Endodermal cell (in vitro differentiated cells): ENCODE measurements around the gene PRSS37. TPM values are rescaled to one million over a fixed set of nuclear protein-coding genes. Genes with fewer than 3 reads are reported as not detected.

Experiments
- DNase-seq: peaks from one replicate; pipeline ENCODE4 v3.0.0-alpha.2; 2017
- H3K27ac ChIP-seq: 2 replicates; pipeline ENCODE4 v1.5.1; 2013; ENCODE audit warnings: mild to moderate bottlenecking, low read depth, low read length, moderate library complexity
- H3K27me3 ChIP-seq: 2 replicates; pipeline ENCODE4 v1.6.1; 2013; ENCODE audit warnings: mild to moderate bottlenecking, low read length, moderate library complexity; ENCODE audit not compliant: insufficient read depth, control insufficient read depth, poor library complexity, severe bottlenecking
- H3K36me3 ChIP-seq: 2 replicates; pipeline ENCODE4 v1.7.0; 2013; ENCODE audit warnings: mild to moderate bottlenecking, low read length, moderate library complexity; ENCODE audit not compliant: control insufficient read depth, insufficient read depth
- H3K4me1 ChIP-seq: one replicate; pipeline ENCODE4 v1.7.0; 2013; ENCODE audit warnings: low read length; ENCODE audit not compliant: control insufficient read depth, insufficient read depth
- H3K4me3 ChIP-seq: 2 replicates; pipeline ENCODE4 v1.5.1; 2013; ENCODE audit warnings: mild to moderate bottlenecking, low read length, moderate library complexity
- H3K9ac ChIP-seq: 2 replicates; pipeline ENCODE4 v1.6.1; 2013; ENCODE audit warnings: mild to moderate bottlenecking, low read length, moderate library complexity; ENCODE audit not compliant: poor library complexity, severe bottlenecking; ENCODE audit errors: extremely low read depth
- H3K9me3 ChIP-seq: 2 replicates; pipeline ENCODE4 v1.6.1; 2013; ENCODE audit warnings: mild to moderate bottlenecking, low read length, moderate library complexity; ENCODE audit not compliant: control insufficient read depth
- H3K27ac Mint-ChIP-seq: 2 replicates; pipeline ENCODE4 v1.8.0; 2020; ENCODE audit warnings: mixed read lengths
- H3K27me3 Mint-ChIP-seq: 2 replicates; pipeline ENCODE4 v1.8.0; 2021; ENCODE audit warnings: mild to moderate bottlenecking, mixed read lengths; ENCODE audit not compliant: insufficient read depth
- H3K36me3 Mint-ChIP-seq: 2 replicates; pipeline ENCODE4 v1.8.0; 2020; ENCODE audit warnings: low read depth, mixed read lengths
- H3K4me1 Mint-ChIP-seq: 2 replicates; pipeline ENCODE4 v1.8.0; 2020; ENCODE audit warnings: mixed read lengths
- H3K4me3 Mint-ChIP-seq: 2 replicates; pipeline ENCODE4 v1.8.0; 2020; ENCODE audit warnings: mild to moderate bottlenecking, moderate library complexity, mixed read lengths
- H3K9me3 Mint-ChIP-seq: 2 replicates; pipeline ENCODE4 v1.8.0; 2020; ENCODE audit warnings: mild to moderate bottlenecking, mixed read lengths
- WGBS, 2 experiments: methylation state at CpG; one replicate each; pipeline versions ENCODE4 v1.1.5 to v1.1.7; 2013; ENCODE audit warnings: missing lambda C conversion rate in 2 of 2, mixed read lengths in 1 of 2; ENCODE audit not compliant: insufficient coverage in 1 of 2, insufficient read length in 1 of 2; 5-methylcytosine and 5-hydroxymethylcytosine counted together
- total RNA-seq, 2 donors: library from RNA; stranded (reverse); fragmentation: NEBNext Ultra II Directional in 1 of 2; extraction: Animal tissue kit (Norgen Biotek cat#: 25700) in 1 of 2; gene quantifications; 2 replicates in 1 of 2; 3 replicates in 1 of 2; pipeline ENCODE4 v1.2.1, GENCODE V29; 2021
- TF ChIP-seq, protein P1 (sequence below): fragments of 200-600 bp; sonication (generic); conservative IDR thresholded peaks from 2 replicates; pipeline ENCODE4 v1.5.0; 2021; ENCODE audit warnings: antibody characterized with exemption, mild to moderate bottlenecking

PRSS37 gene
- total RNA-seq, 2 donors from 2014 or later = not detected

DNA sequence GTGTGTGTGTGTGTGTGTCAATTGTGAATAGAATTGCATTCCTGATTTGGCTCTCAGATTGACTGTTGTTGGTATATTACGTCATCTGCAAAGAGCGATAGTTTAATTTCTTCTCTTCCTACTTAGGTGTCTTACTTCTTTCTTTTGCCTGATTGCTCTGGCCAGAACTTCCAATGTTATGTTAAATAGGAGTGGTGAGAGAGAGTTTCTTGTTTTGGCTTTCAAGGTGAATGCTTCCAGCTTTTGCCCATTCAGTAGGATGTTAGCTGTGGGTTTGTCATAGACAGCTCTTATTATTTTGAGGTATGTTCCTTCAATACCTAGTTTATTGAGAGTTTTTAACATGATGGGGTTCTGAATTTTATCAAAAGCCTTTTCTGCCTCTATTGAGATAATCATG, 34.2 kb upstream of the PRSS37 start:
- H3K27ac ChIP-seq = no peak overlapping the region
- H3K9ac ChIP-seq = no peak overlapping the region
- no peak overlapping the region for H3K4me3 ChIP-seq
- Mint-ChIP-seq H3K27ac (no peak overlapping the region), H3K36me3 (no peaks in the 10 kb centered on the region), H3K9me3 (peaks cover under 1% of the 10 kb centered on the region), H3K27me3 (no peaks in the 10 kb centered on the region), H3K4me1 (peaks cover 3% of the 10 kb centered on the region), H3K4me3 (no peak overlapping the region)
- H3K9me3 ChIP-seq = no peaks in the 10 kb centered on the region
- H3K36me3 ChIP-seq = no peaks in the 10 kb centered on the region
- 100% methylated on average over 2 of the region's 2 CpGs; no CpG with 5 or more reads in 1 of the 2 experiments for WGBS, 2 experiments
- TF ChIP-seq, protein P1, sequence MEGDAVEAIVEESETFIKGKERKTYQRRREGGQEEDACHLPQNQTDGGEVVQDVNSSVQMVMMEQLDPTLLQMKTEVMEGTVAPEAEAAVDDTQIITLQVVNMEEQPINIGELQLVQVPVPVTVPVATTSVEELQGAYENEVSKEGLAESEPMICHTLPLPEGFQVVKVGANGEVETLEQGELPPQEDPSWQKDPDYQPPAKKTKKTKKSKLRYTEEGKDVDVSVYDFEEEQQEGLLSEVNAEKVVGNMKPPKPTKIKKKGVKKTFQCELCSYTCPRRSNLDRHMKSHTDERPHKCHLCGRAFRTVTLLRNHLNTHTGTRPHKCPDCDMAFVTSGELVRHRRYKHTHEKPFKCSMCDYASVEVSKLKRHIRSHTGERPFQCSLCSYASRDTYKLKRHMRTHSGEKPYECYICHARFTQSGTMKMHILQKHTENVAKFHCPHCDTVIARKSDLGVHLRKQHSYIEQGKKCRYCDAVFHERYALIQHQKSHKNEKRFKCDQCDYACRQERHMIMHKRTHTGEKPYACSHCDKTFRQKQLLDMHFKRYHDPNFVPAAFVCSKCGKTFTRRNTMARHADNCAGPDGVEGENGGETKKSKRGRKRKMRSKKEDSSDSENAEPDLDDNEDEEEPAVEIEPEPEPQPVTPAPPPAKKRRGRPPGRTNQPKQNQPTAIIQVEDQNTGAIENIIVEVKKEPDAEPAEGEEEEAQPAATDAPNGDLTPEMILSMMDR = no peak
- H3K27me3 ChIP-seq = no peaks in the 10 kb centered on the region
- no peak for DNase-seq
- no peaks in the 10 kb centered on the region for H3K4me1 ChIP-seq

DNA sequence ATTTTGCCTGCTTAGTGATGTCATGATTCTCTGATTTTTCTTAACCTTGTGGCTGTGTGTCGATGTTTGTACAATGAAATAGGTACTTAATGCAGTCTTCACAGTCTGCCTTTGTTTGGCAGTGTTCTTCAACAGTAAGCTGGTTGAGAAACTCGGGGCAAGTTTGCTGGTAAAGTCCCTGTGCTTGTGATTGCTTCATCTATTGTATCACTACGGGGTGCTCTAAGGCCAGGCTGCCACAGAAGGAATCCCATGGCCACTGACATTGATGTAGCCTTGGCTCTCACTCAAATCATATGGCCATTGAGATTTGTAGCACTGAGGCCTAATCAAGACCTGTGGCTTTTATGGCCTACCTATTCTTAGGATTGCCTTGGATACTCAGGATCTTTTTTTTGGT, 33.5 kb upstream of the PRSS37 start:
- no peak overlapping the region for H3K9ac ChIP-seq
- H3K4me3 Mint-ChIP-seq = no peak overlapping the region
- no peaks in the 10 kb centered on the region for H3K27me3 ChIP-seq
- H3K27ac ChIP-seq = no peak overlapping the region
- no peak for DNase-seq
- no peaks in the 10 kb centered on the region for H3K4me1 ChIP-seq
- no peak overlapping the region for H3K27ac Mint-ChIP-seq
- no peaks in the 10 kb centered on the region for H3K36me3 ChIP-seq
- H3K9me3 ChIP-seq = no peaks in the 10 kb centered on the region
- no peak overlapping the region for H3K4me3 ChIP-seq
- H3K27me3 Mint-ChIP-seq = no peaks in the 10 kb centered on the region
- TF ChIP-seq, protein P1 = no peak
- H3K4me1 Mint-ChIP-seq = peaks cover 3% of the 10 kb centered on the region
- WGBS, 2 experiments = 78 to 84% methylated on average over 3 of the region's 3 CpGs
- peaks cover 2% of the 10 kb centered on the region for H3K9me3 Mint-ChIP-seq
- H3K36me3 Mint-ChIP-seq = no peaks in the 10 kb centered on the region

DNA sequence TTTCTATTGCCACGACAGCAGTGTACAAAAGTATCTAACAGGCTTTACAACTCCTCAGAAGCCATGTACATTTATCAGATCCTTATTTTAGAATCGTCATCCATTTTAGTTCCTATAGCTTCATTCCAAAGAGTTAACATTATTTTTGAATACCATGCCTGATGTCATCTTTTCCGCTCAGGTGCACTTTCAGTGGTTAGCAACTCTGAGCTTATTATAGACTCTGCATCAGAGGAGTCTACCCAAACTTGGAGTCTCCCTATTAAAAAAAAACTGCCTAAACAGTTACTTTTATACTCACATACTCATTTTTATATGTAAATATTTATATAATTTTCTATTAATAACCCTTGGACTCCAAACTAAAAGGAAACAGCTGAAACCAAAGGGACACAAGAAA, 31.6 kb upstream of the PRSS37 start:
- H3K4me1 Mint-ChIP-seq = peaks cover 3% of the 10 kb centered on the region
- no peaks in the 10 kb centered on the region for H3K27me3 ChIP-seq
- no peaks in the 10 kb centered on the region for H3K27me3 Mint-ChIP-seq
- H3K9me3 Mint-ChIP-seq = peaks cover 2% of the 10 kb centered on the region
- TF ChIP-seq, protein P1 = no peak
- no peak overlapping the region for H3K27ac Mint-ChIP-seq
- no peak overlapping the region for H3K9ac ChIP-seq
- WGBS, 2 experiments = 91 to 94% methylated on average over 3 of the region's 3 CpGs
- no peaks in the 10 kb centered on the region for H3K4me1 ChIP-seq
- H3K4me3 Mint-ChIP-seq = no peak overlapping the region
- no peak for DNase-seq
- H3K36me3 ChIP-seq = no peaks in the 10 kb centered on the region
- H3K9me3 ChIP-seq = no peaks in the 10 kb centered on the region
- no peaks in the 10 kb centered on the region for H3K36me3 Mint-ChIP-seq
- H3K4me3 ChIP-seq = no peak overlapping the region
- no peak overlapping the region for H3K27ac ChIP-seq
